ENCODE measurements around the gene GJC2.
A peak's percentile ranks its signal among the peaks of the same experiment; 100 is the strongest.

Gene GJC2

GRCh38 chr1:228159008-228159665 lies 9.4 kb downstream of the GJC2 start:
- DNase-seq (ENCODE audit: low read depth in 1 of 2, low spot score in 1 of 2) = no peak
- TF ChIP-seq JUND (IDR thresholded peaks at IDR 0.05; ENCODE audit: low read depth) = no peak
- in situ Hi-C loops (cut with HindIII; ENCODE audit: low pct_unique_long_range_greater_than_20kb, low sequenced_read_pairs) = no loop called here

GRCh38 chr1:228160201-228160761 lies 10.6 kb downstream of the GJC2 start:
- no peak for DNase-seq (ENCODE audit: low read depth in 1 of 2, low spot score in 1 of 2)
- in situ Hi-C loops (cut with HindIII; ENCODE audit: low pct_unique_long_range_greater_than_20kb, low sequenced_read_pairs) = no loop called here
- TF ChIP-seq JUND (IDR thresholded peaks at IDR 0.05; ENCODE audit: low read depth) = no peak

GRCh38 chr1:228161362-228161761 lies 11.6 kb downstream of the GJC2 start:
- no peak for TF ChIP-seq JUND (IDR thresholded peaks at IDR 0.05; ENCODE audit: low read depth)
- DNase-seq (ENCODE audit: low read depth in 1 of 2, low spot score in 1 of 2) = no peak
- in situ Hi-C loops (cut with HindIII; ENCODE audit: low pct_unique_long_range_greater_than_20kb, low sequenced_read_pairs) = no loop called here

- no peak for TF ChIP-seq JUND (IDR thresholded peaks at IDR 0.05; ENCODE audit: low read depth)
- in situ Hi-C loops (cut with HindIII; ENCODE audit: low pct_unique_long_range_greater_than_20kb, low sequenced_read_pairs) = no loop called here
- DNase-seq (ENCODE audit: low read depth in 1 of 2, low spot score in 1 of 2) = no peak
Measured at GRCh38 chr1:228161866-228162265, 12.1 kb downstream of the GJC2 start.

DNA sequence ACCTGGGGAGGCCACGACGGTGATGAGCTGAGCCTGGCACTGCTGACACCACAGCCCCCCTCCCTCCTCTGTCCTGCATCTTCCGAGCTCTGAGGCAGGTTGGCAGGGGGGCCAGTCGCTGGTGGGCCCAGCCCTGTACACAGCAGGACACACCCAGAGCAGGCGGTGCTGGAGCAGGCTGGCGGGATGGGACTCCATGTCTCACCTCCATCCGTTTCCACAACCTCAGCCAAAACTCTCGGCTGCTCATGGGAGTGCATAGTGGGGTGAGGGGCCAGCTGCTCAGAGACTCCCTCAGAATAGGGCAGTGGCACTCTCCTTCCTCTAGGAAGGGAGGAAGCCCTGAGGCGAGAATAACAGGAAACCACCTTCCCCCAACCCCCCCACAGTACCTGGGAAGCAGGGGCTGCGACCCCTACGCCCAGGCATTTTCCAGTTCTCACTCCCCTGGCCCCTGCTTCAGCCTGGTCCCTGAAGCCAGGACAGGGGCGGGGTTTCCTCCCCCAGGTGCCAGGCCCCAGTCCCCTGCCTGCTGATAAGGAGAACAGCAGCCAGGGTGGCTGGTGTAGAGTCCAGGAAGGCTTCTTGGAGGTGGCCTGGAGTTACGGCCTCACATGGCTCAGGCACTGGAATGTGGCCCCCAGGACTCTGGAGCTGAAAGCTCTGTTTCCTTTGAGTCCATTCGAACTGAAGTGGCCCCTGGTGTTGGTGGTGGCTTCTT lies 12.7 kb downstream of the GJC2 start:
- in situ Hi-C loops (cut with HindIII; ENCODE audit: low pct_unique_long_range_greater_than_20kb, low sequenced_read_pairs) = no loop called here
- no peak for TF ChIP-seq JUND (IDR thresholded peaks at IDR 0.05; ENCODE audit: low read depth)
- DNase-seq (ENCODE audit: low read depth in 1 of 2, low spot score in 1 of 2) = no peak

GRCh38 chr1:228163007-228163753 lies 13.4 kb downstream of the GJC2 start:
- no peak for TF ChIP-seq JUND (IDR thresholded peaks at IDR 0.05; ENCODE audit: low read depth)
- no peak for DNase-seq (ENCODE audit: low read depth in 1 of 2, low spot score in 1 of 2)
- in situ Hi-C loops (cut with HindIII; ENCODE audit: low pct_unique_long_range_greater_than_20kb, low sequenced_read_pairs) = no loop called here

- TF ChIP-seq JUND (IDR thresholded peaks at IDR 0.05; ENCODE audit: low read depth) = no peak
- DNase-seq (ENCODE audit: low read depth in 1 of 2, low spot score in 1 of 2) = no peak
- in situ Hi-C loops (cut with HindIII; ENCODE audit: low pct_unique_long_range_greater_than_20kb, low sequenced_read_pairs) = no loop called here
Measured at GRCh38 chr1:228163776-228164519, 14.2 kb downstream of the GJC2 start.

DNA sequence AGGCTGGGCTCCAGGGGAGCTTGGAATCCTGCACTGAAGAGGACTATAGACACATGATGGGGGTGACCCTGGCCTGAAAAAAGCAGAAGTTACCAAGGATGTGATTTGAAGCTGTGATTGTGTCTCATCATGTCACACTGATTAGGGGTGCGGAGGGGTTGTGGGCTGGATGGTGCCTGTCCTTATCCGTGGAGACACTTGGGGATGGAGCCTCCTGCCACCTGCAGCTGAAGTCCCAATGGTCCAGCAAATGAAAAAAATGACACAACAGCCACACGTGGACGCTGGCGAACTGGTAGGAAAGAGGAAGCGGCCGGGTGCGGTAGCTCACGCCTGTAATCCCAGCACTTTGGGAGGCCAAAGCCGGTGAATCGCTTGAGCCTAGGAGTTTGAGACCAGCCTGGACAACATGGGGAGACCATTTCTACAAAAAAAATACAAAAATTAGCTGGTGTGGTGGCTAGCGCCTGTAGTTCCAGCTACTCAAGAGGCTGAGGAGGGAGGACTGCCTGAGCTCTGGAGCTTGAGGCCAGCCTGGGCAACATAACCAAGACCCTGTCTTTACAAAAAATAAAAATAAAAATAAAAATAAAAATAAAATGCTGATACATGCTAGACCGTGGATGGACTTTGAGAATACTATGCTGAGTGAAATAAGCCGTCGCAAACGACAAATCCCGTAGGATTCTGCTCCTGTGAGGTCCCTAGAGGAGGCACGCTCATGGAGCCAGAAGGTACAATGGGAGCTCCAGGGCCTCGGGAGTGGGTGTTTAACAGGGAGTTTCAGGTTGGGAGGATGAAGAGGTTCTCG lies 15.0 kb downstream of the GJC2 start:
- TF ChIP-seq JUND (IDR thresholded peaks at IDR 0.05; ENCODE audit: low read depth) = no peak
- no peak for DNase-seq (ENCODE audit: low read depth in 1 of 2, low spot score in 1 of 2)
- in situ Hi-C loops (cut with HindIII; ENCODE audit: low pct_unique_long_range_greater_than_20kb, low sequenced_read_pairs) = no loop called here

GRCh38 chr1:228165372-228166169 lies 15.8 kb downstream of the GJC2 start, which contains the start of gene IBA57:
IBA57 (plus strand) TSS chr1:228165804; CDS start chr1:228165817, 13 bp downstream.
- in situ Hi-C loops (cut with HindIII; ENCODE audit: low pct_unique_long_range_greater_than_20kb, low sequenced_read_pairs) = no loop called here
- TF ChIP-seq JUND (IDR thresholded peaks at IDR 0.05; ENCODE audit: low read depth) = no peak
- DNase-seq (ENCODE audit: low read depth in 1 of 2, low spot score in 1 of 2) = peak; percentile 99 to 100

DNA sequence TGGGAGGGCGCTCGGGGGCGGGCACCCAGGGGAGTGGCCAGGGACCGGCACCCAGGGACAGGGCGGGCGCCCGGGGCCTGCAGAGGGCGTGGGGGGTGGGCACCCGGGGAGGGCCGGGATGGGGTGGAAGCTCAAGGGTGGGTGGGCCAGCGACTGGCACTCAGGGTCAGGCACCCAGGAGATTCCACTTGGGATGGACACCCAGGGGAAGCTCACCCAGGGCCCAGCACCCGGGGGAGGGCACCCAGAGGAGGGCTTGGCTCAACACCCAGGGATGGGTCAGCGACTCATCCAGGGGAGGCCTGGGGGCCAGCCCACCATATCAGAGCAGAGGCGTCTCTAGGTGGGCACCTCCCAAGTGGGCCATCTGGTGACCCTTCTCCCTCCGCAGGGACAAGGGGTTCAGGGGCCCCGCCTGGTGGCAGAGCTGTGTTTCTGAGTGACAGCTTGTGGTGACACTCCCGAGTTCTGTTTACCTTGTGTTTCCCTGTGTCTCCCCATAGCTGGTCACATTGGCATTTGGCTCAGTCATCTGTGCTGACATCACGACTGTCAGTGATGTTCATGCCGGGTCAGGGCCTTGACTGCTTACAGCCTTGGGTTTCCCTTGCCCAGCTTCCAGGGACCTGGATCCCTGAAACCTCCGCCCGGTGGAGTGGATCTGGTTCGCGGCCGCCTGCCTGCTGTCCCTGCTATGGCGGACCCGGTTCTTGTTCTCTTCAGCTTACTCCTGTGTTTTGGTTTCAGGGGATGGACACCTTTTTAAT lies 16.6 kb downstream of the GJC2 start:
- DNase-seq (ENCODE audit: low read depth in 1 of 2, low spot score in 1 of 2) = peak; percentile 88 to 94
- in situ Hi-C loops (cut with HindIII; ENCODE audit: low pct_unique_long_range_greater_than_20kb, low sequenced_read_pairs) = no loop called here

More for the DNA sequence above, 16.6 kb downstream of the GJC2 start:
- TF ChIP-seq JUND (IDR thresholded peaks at IDR 0.05; ENCODE audit: low read depth) = no peak

Data from T47D (cell line).